Measurements from ENCODE around the gene HSD17B12. TPM values are rescaled to one million over a fixed set of nuclear protein-coding genes. Genes with fewer than 3 reads are reported as not detected.

Gene HSD17B12
- total and polyA plus RNA-seq, 2 of the 13 experiments (the other 11 are each of a cell fraction or from before 2014, with no cell fraction given): 50.3 to 117 TPM

- TF ChIP-seq ZBTB40 (IDR thresholded peaks at IDR 0.05) (no peak), ZBTB40 (CRISPR knock-in tag; IDR thresholded peaks at IDR 0.05) (peak; percentile 88), ATRX (CRISPR knock-in tag; IDR thresholded peaks at IDR 0.05; ENCODE audit: borderline replicate concordance) (no peak), NPAS2 (CRISPR knock-in tag; IDR thresholded peaks at IDR 0.05; ENCODE audit: borderline replicate concordance) (no peak), RXRB (CRISPR knock-in tag; IDR thresholded peaks at IDR 0.05; ENCODE audit: borderline replicate concordance) (peak; percentile 53; the same call in 1 of the 2 replicates), BCL6 (CRISPR knock-in tag; IDR thresholded peaks at IDR 0.05) (peak; percentile 46; the same call in 1 of the 2 replicates), HOXA5 (CRISPR knock-in tag; IDR thresholded peaks at IDR 0.05) (no peak), CCAR2 (optimal IDR thresholded peaks at IDR 0.05; ENCODE audit: low read depth, low read length) (no peak), ZNF30 (CRISPR knock-in tag; IDR thresholded peaks at IDR 0.05) (no peak), MAX (IDR thresholded peaks at IDR 0.05) (peak; percentile 45; the same call in 1 of the 2 replicates), HNRNPUL1 (IDR thresholded peaks at IDR 0.05; ENCODE audit: low read depth, low read length) (no peak), ZBTB20 (CRISPR knock-in tag; IDR thresholded peaks at IDR 0.05; ENCODE audit: borderline replicate concordance, low read depth) (0 out of 2 replicates have a peak, but pooled peaks have one; percentile 61), SMAD3 (CRISPR knock-in tag; IDR thresholded peaks at IDR 0.05) (no peak), ZNF33B (CRISPR knock-in tag; IDR thresholded peaks at IDR 0.05) (peak; percentile 88; the same call in 1 of the 2 replicates), ONECUT2 (CRISPR knock-in tag; IDR thresholded peaks at IDR 0.05) (no peak), AGO2 (optimal IDR thresholded peaks at IDR 0.05; ENCODE audit: low read depth, low read length) (peak; percentile 38), ZSCAN20 (CRISPR knock-in tag; IDR thresholded peaks at IDR 0.05; ENCODE audit: borderline replicate concordance) (peak; percentile 32; the same call in 1 of the 2 replicates), RBFOX2 (IDR thresholded peaks at IDR 0.05; ENCODE audit: low read depth, low read length) (peak; percentile 85), FLYWCH1 (CRISPR knock-in tag; IDR thresholded peaks at IDR 0.05) (no peak), ZNF230 (CRISPR knock-in tag; IDR thresholded peaks at IDR 0.05) (peak; percentile 51), CENPT (CRISPR knock-in tag; IDR thresholded peaks at IDR 0.05; ENCODE audit: low read depth) (no peak), RAD51 (IDR thresholded peaks at IDR 0.05; ENCODE audit: borderline replicate concordance) (no peak), ZNF546 (CRISPR knock-in tag; conservative IDR thresholded peaks at IDR 0.05) (no peak; the same call in 1 of the 2 replicates)
Measured at GRCh38 chr11:43643898-43644620, 36.5 kb upstream of the HSD17B12 start (continued).
